Measurements from ENCODE around the gene ECM1. TPM values are rescaled to one million over a fixed set of nuclear protein-coding genes. Genes with fewer than 3 reads are reported as not detected.

Gene ECM1
- total and polyA plus RNA-seq, 2 of the 8 experiments (the other 6 are each of a cell fraction or from before 2014, with no cell fraction given): 0.95 to 0.98 TPM

- CTCF ChIA-PET (ENCODE audit: partially characterized antibody): interaction anchor here (0.6 to 13.7 kb wide), 41 partner anchors 11 to 299 kb away, joined by 3 to 210 read pairs (median 4); partner anchors contain the start of genes ADAMTSL4, FALEC, GOLPH3L and MCL1
- H4K5ac ChIP-seq (ENCODE audit: insufficient read length, low read depth, low read length): peak overlapping the region; percentile 13
- FAIRE-seq (no peak), DNase-seq (ENCODE audit: low read depth in 1 of 2, low spot score in 2 of 2) (peak in 1 of 2 experiments; percentile 92)
- peaks cover 0 to 4% (median 2%) of the 10 kb centered on the region in 4 experiments; a peak in 2 of 8 replicates for H3K36me3 ChIP-seq (ENCODE audit: control insufficient read depth in 2 of 4, insufficient read depth in 4 of 4, low read length in 3 of 4)
- H3K23ac ChIP-seq (ENCODE audit: insufficient read length): no peak overlapping the region
- H3K27ac ChIP-seq (ENCODE audit: low read depth, low read length): no peak overlapping the region
- H3K18ac ChIP-seq (ENCODE audit: extremely low read depth, low read length): no peak overlapping the region
- no peak overlapping the region for H2BK120ac ChIP-seq (replicated peaks; ENCODE audit: low read depth, low read length)
- peak overlapping the region; percentile 22 to 85; a peak in 1 of 4 replicates for H3K4me2 ChIP-seq (ENCODE audit: insufficient read depth in 1 of 2, low read depth in 2 of 2, low read length in 2 of 2)
- H3K9me3 ChIP-seq (ENCODE audit: insufficient read depth in 2 of 2, low read depth in 1 of 2, low read length in 1 of 2): no peaks in the 10 kb centered on the region
- H3K23me2 ChIP-seq (ENCODE audit: low read depth, low read length): peaks cover 7% of the 10 kb centered on the region
- H3K79me1 ChIP-seq (ENCODE audit: low read depth, low read length): 0 out of 2 replicates have a peak, but pooled peaks cover 3% of the 10 kb centered on the region
- H4K8ac ChIP-seq (ENCODE audit: extremely low read depth, insufficient read depth, low read length): no peak overlapping the region
- peaks cover 0 to 26% of the 10 kb centered on the region in 2 experiments; a peak in 2 of 4 replicates for H3K79me2 ChIP-seq (ENCODE audit: control insufficient read depth in 1 of 2, insufficient read depth in 2 of 2, low read length in 2 of 2)
- peak overlapping the region; percentile 42; the same call in 1 of the 2 replicates for H2AK5ac ChIP-seq (ENCODE audit: low read depth, low read length)
- H3K4me3 ChIP-seq (ENCODE audit: extremely low read depth in 1 of 4, insufficient read depth in 2 of 4, low read depth in 3 of 4, low read length in 4 of 4): no peak overlapping the region
- no peak overlapping the region for H3K4ac ChIP-seq (replicated peaks; ENCODE audit: insufficient read length, low read depth, low read length)
- peaks cover 11 to 23% (median 19%) of the 10 kb centered on the region in 4 experiments for H3K4me1 ChIP-seq (replicated peaks in 1 of 4; ENCODE audit: control insufficient read depth in 3 of 4, insufficient read depth in 4 of 4, low read length in 3 of 4)
- H3K9ac ChIP-seq (replicated peaks in 1 of 4; ENCODE audit: extremely low read depth in 1 of 4, low read depth in 3 of 4, low read length in 3 of 4): no peak overlapping the region
- peak overlapping the region; percentile 100 for H2BK15ac ChIP-seq (ENCODE audit: low read length)
- whole genome bisulfite sequencing, 2 experiments (ENCODE audit: extremely low coverage in 1 of 2, insufficient coverage in 1 of 2, insufficient read length in 1 of 2, insufficient replicate concordance in 2 of 2, low coverage in 1 of 2, low lambda C conversion rate in 2 of 2, missing lambda C conversion rate in 1 of 2): 45% methylated on average over 9 of the region's 9 CpGs; no CpG with 5 or more reads in 1 of the 2 experiments
- peak overlapping the region; percentile 5 for H4K91ac ChIP-seq (replicated peaks; ENCODE audit: insufficient read length, low read length)
- no peak overlapping the region for H2BK20ac ChIP-seq (ENCODE audit: low read length)
- H2BK5ac ChIP-seq (ENCODE audit: low read depth, low read length): peak overlapping the region; percentile 62; the same call in 1 of the 2 replicates
- H3K27me3 ChIP-seq (replicated peaks in 1 of 4; ENCODE audit: control insufficient read depth in 3 of 4, extremely low read depth in 1 of 4, insufficient read depth in 3 of 4, low read length in 3 of 4): no peaks in the 10 kb centered on the region
- H2AFZ ChIP-seq (ENCODE audit: low read length): no peak overlapping the region
- no peak overlapping the region for H3K14ac ChIP-seq (ENCODE audit: insufficient read length)
- H4K20me1 ChIP-seq (replicated peaks in 1 of 2; ENCODE audit: control insufficient read depth in 1 of 2, insufficient read depth in 2 of 2, low read length in 2 of 2): peaks cover 0 to 6% of the 10 kb centered on the region in 2 experiments
- POLR2A ChIA-PET (ENCODE audit: partially characterized antibody): interaction anchor here (0.6 to 43.7 kb wide), 8 partner anchors 9 to 414 kb away, joined by 3 to 1380 read pairs (median 4); partner anchors contain the start of genes ADAMTSL4, ENSA, FALEC and MCL1
- no peak overlapping the region for H3K56ac ChIP-seq (replicated peaks; ENCODE audit: insufficient read length, low read depth, low read length)
- peak overlapping the region; percentile 88 for H2BK12ac ChIP-seq (ENCODE audit: low read depth, low read length)
- peak; percentile 83 for TF ChIP-seq MAX (IDR thresholded peaks at IDR 0.05)
- peak; percentile 57 to 67 for TF ChIP-seq RAD21 (IDR thresholded peaks at IDR 0.05 in 1 of 2, conservative IDR thresholded peaks at IDR 0.05 in 1 of 2; ENCODE audit: low read depth in 2 of 2, low read length in 2 of 2)
- TF ChIP-seq CTCF (IDR thresholded peaks at IDR 0.05; ENCODE audit: control extremely low read depth in 1 of 3, insufficient read depth in 1 of 3, low read depth in 1 of 3, low read length in 3 of 3): peak in 2 of 3 experiments; percentile 86 to 97; a peak in 3 of 4 replicates
- no peak for TF ChIP-seq TEAD4 (IDR thresholded peaks at IDR 0.05; ENCODE audit: low read depth, low read length)
- 0 out of 2 replicates have a peak, but pooled peaks have one; percentile 18 for TF ChIP-seq POLR2AphosphoS5 (IDR thresholded peaks at IDR 0.05; ENCODE audit: low read depth, low read length)
- no peak for TF ChIP-seq POLR2A (IDR thresholded peaks at IDR 0.05; ENCODE audit: control extremely low read depth in 1 of 2, low read depth in 2 of 2, low read length in 2 of 2)
- peak; percentile 64 for TF ChIP-seq E2F6 (IDR thresholded peaks at IDR 0.05)
- TF ChIP-seq MAFK (IDR thresholded peaks at IDR 0.05; ENCODE audit: low read depth, low read length): no peak
- peak; percentile 47; the same call in 1 of the 2 replicates for TF ChIP-seq CREB1 (IDR thresholded peaks at IDR 0.05)
Measured at GRCh38 chr1:150560011-150560438, 52.1 kb downstream of the ECM1 start.
